H1 (cell line): ENCODE results near the gene SBDS. TPM values are rescaled to one million over a fixed set of nuclear protein-coding genes. Genes with fewer than 3 reads are reported as not detected.

ENCODE experiments used
- CTCF ChIA-PET: fragments of 300-600 bp; sonication (Branson Sonifier 250); formaldehyde crosslinking; loops from one replicate; lab custom pipeline; 2021; ENCODE audit not compliant: partially characterized antibody; lab: Charles Lee
- POLR2A ChIA-PET: fragments of 300-600 bp; sonication (Branson Sonifier 250); formaldehyde crosslinking; loops from one replicate; lab custom pipeline; 2021; ENCODE audit warnings: inconsistent platforms; ENCODE audit not compliant: partially characterized antibody; lab: Charles Lee
- DNase-seq, 2 experiments: peaks; one replicate each; pipeline versions ENCODE4 v3.0.0 to v3.0.0-alpha.2; 2010 to 2022; ENCODE audit warnings: low spot score in 2 of 2, low read depth in 1 of 2, mixed read lengths in 1 of 2
- FAIRE-seq: peaks from 2 replicates; lab custom pipeline; 2011; peaks lifted over from hg19 to GRCh38; lab: Jason Lieb, UNC
- H2AFZ ChIP-seq: 2 replicates; pipeline ENCODE4 v1.8.1; 2012; ENCODE audit warnings: low read length, inconsistent platforms
- H2AK5ac ChIP-seq: 2 replicates; pipeline ENCODE4 v1.6.1; 2013; ENCODE audit warnings: low read depth, low read length
- H2BK120ac ChIP-seq: replicated peaks from 2 replicates; pipeline ENCODE3; 2013; ENCODE audit warnings: low read depth, low read length, inconsistent platforms
- H2BK12ac ChIP-seq: 2 replicates; pipeline ENCODE4 v1.6.1; 2013; ENCODE audit warnings: low read depth, low read length
- H2BK15ac ChIP-seq: 2 replicates; pipeline ENCODE4 v1.6.1; 2013; ENCODE audit warnings: low read length
- H2BK20ac ChIP-seq: 2 replicates; pipeline ENCODE4 v1.6.1; 2013; ENCODE audit warnings: low read length
- H2BK5ac ChIP-seq: 2 replicates; pipeline ENCODE4 v1.6.1; 2013; ENCODE audit warnings: low read depth, low read length
- H3K14ac ChIP-seq: 2 replicates; pipeline ENCODE4 v1.6.1; 2013; ENCODE audit warnings: inconsistent platforms; ENCODE audit not compliant: insufficient read length
- H3K18ac ChIP-seq: 2 replicates; pipeline ENCODE4 v1.6.1; 2013; ENCODE audit warnings: low read length; ENCODE audit errors: extremely low read depth
- H3K23ac ChIP-seq: 2 replicates; pipeline ENCODE4 v1.6.1; 2013; ENCODE audit warnings: inconsistent platforms; ENCODE audit not compliant: insufficient read length
- H3K23me2 ChIP-seq: 2 replicates; pipeline ENCODE4 v1.6.1; 2013; ENCODE audit warnings: low read depth, low read length
- H3K27ac ChIP-seq: 2 replicates; pipeline ENCODE4 v1.6.1; 2011; ENCODE audit warnings: low read depth, low read length, inconsistent platforms
- H3K27me3 ChIP-seq, 4 experiments: replicated peaks in 1 of 4; 1 replicate in 1 of 4; 2 replicates in 3 of 4; pipeline versions ENCODE4 v1.6.1 to v1.8.1; 2011 to 2013; ENCODE audit warnings: low read length in 3 of 4, mild to moderate bottlenecking in 3 of 4, inconsistent platforms in 2 of 4, mixed read lengths in 2 of 4, moderate library complexity in 1 of 4; ENCODE audit not compliant: control insufficient read depth in 3 of 4, insufficient read depth in 3 of 4; ENCODE audit errors: extremely low read depth in 1 of 4
- H3K36me3 ChIP-seq, 4 experiments: 2 replicates each; pipeline versions ENCODE4 v1.6.1 to v1.8.1; 2011 to 2013; ENCODE audit warnings: mild to moderate bottlenecking in 4 of 4, low read length in 3 of 4, moderate library complexity in 2 of 4, control low read depth in 1 of 4, inconsistent platforms in 1 of 4; ENCODE audit not compliant: insufficient read depth in 4 of 4, control insufficient read depth in 2 of 4
- H3K4ac ChIP-seq: replicated peaks from 2 replicates; pipeline ENCODE3; 2013; ENCODE audit warnings: low read length, low read depth, mixed read lengths, inconsistent platforms; ENCODE audit not compliant: insufficient read length
- H3K4me1 ChIP-seq, 4 experiments: replicated peaks in 1 of 4; 1 replicate in 1 of 4; 2 replicates in 3 of 4; pipeline versions ENCODE4 v1.6.1 to v1.8.1; 2011 to 2013; ENCODE audit warnings: low read length in 3 of 4, inconsistent platforms in 2 of 4, mixed read lengths in 1 of 4; ENCODE audit not compliant: insufficient read depth in 4 of 4, control insufficient read depth in 3 of 4
- H3K4me2 ChIP-seq, 2 experiments: 2 replicates each; pipeline versions ENCODE4 v1.6.1 to v1.8.1; 2011 to 2013; ENCODE audit warnings: low read depth in 2 of 2, low read length in 2 of 2, control low read depth in 1 of 2, inconsistent platforms in 1 of 2, mild to moderate bottlenecking in 1 of 2; ENCODE audit not compliant: insufficient read depth in 1 of 2
- H3K4me3 ChIP-seq, 4 experiments: fragments of 200-600, 300-600 bp in 1 of 4; sonication (generic), shearing (Covaris generic), sonication (Bioruptor Twin) in 1 of 4; 2 replicates each; pipeline versions ENCODE4 v1.5.1 to v1.8.1; 2011 to 2016; ENCODE audit warnings: low read length in 4 of 4, low read depth in 3 of 4, control low read depth in 2 of 4, inconsistent platforms in 2 of 4, mild to moderate bottlenecking in 2 of 4, mixed read lengths in 1 of 4, moderate library complexity in 1 of 4; ENCODE audit not compliant: insufficient read depth in 2 of 4; ENCODE audit errors: extremely low read depth in 1 of 4
- H3K56ac ChIP-seq: replicated peaks from 2 replicates; pipeline ENCODE3; 2013; ENCODE audit warnings: low read depth, mild to moderate bottlenecking, mixed read lengths, low read length, inconsistent platforms; ENCODE audit not compliant: insufficient read length
- H3K79me1 ChIP-seq: 2 replicates; pipeline ENCODE4 v1.6.1; 2013; ENCODE audit warnings: low read depth, low read length, control low read depth
- H3K79me2 ChIP-seq, 2 experiments: 2 replicates each; pipeline versions ENCODE4 v1.6.1 to v1.8.1; 2012 to 2013; ENCODE audit warnings: low read length in 2 of 2, mild to moderate bottlenecking in 2 of 2, inconsistent platforms in 1 of 2; ENCODE audit not compliant: insufficient read depth in 2 of 2, control insufficient read depth in 1 of 2
- H3K9ac ChIP-seq, 4 experiments: replicated peaks in 1 of 4; 1 replicate in 1 of 4; 2 replicates in 3 of 4; pipeline versions ENCODE4 v1.6.1 to v1.8.1; 2011 to 2013; ENCODE audit warnings: low read depth in 3 of 4, low read length in 3 of 4, control low read depth in 2 of 4, mild to moderate bottlenecking in 2 of 4, moderate library complexity in 2 of 4, inconsistent platforms in 1 of 4; ENCODE audit errors: extremely low read depth in 1 of 4
- H3K9me3 ChIP-seq, 2 experiments: 2 replicates each; pipeline versions ENCODE4 v1.6.1 to v1.8.1; 2012 to 2013; ENCODE audit warnings: mild to moderate bottlenecking in 2 of 2, moderate library complexity in 2 of 2, control low read depth in 1 of 2, inconsistent platforms in 1 of 2, low read depth in 1 of 2, low read length in 1 of 2, mixed read lengths in 1 of 2; ENCODE audit not compliant: insufficient read depth in 2 of 2
- H4K20me1 ChIP-seq, 2 experiments: replicated peaks in 1 of 2; 2 replicates each; pipeline versions ENCODE3 to v1.8.1; 2011 to 2013; ENCODE audit warnings: inconsistent platforms in 2 of 2, low read length in 2 of 2, mild to moderate bottlenecking in 1 of 2; ENCODE audit not compliant: insufficient read depth in 2 of 2, control insufficient read depth in 1 of 2
- H4K5ac ChIP-seq: 2 replicates; pipeline ENCODE4 v1.6.1; 2013; ENCODE audit warnings: low read length, low read depth, mixed read lengths, inconsistent platforms; ENCODE audit not compliant: insufficient read length
- H4K8ac ChIP-seq: 2 replicates; pipeline ENCODE4 v1.8.0; 2013; ENCODE audit warnings: mild to moderate bottlenecking, moderate library complexity, low read length, inconsistent platforms; ENCODE audit not compliant: insufficient read depth; ENCODE audit errors: extremely low read depth
- H4K91ac ChIP-seq: replicated peaks from 2 replicates; pipeline ENCODE3; 2013; ENCODE audit warnings: low read length, mixed read lengths, inconsistent platforms; ENCODE audit not compliant: insufficient read length
- BACH1 ChIP-seq: IDR thresholded peaks from 2 replicates; pipeline ENCODE4 v1.6.1; 2012; ENCODE audit warnings: low read length, improper control_type of control experiment
- CBX8 ChIP-seq: fragments of 300-800, 300-1000 bp; sonication (generic); IDR thresholded peaks from 2 replicates; pipeline ENCODE4 v1.7.1; 2016; ENCODE audit warnings: low read depth, low read length, borderline replicate concordance
- CHD2 ChIP-seq: IDR thresholded peaks from 2 replicates; pipeline ENCODE4 v1.6.1; 2012; ENCODE audit warnings: low read length, improper control_type of control experiment
- CREB1 ChIP-seq: IDR thresholded peaks from 2 replicates; pipeline ENCODE4 v1.6.1; 2012; ENCODE audit warnings: inconsistent platforms
- EP300 ChIP-seq, 2 experiments: IDR thresholded peaks; 1 replicate in 1 of 2; 2 replicates in 1 of 2; pipeline ENCODE4 v1.6.1; 2011 to 2012; ENCODE audit warnings: low read depth in 2 of 2, low read length in 2 of 2, mild to moderate bottlenecking in 2 of 2, borderline replicate concordance in 1 of 2, inconsistent platforms in 1 of 2, moderate library complexity in 1 of 2
- EZH2 ChIP-seq: fragments of 200-600 bp; sonication (generic); IDR thresholded peaks from 2 replicates; pipeline ENCODE4 v1.7.1; 2012; ENCODE audit warnings: low read depth, mild to moderate bottlenecking, moderate library complexity, low read length, inconsistent platforms; ENCODE audit not compliant: severe bottlenecking
- HDAC6 ChIP-seq: IDR thresholded peaks from one replicate; pipeline ENCODE4 v1.7.1; 2012; ENCODE audit warnings: low read depth, mild to moderate bottlenecking, inconsistent platforms, low read length, moderate library complexity
- KDM4A ChIP-seq: IDR thresholded peaks from one replicate; pipeline ENCODE4 v1.7.1; 2012; ENCODE audit warnings: low read depth, mild to moderate bottlenecking, moderate library complexity, low read length, inconsistent platforms; ENCODE audit not compliant: severe bottlenecking
- MAFK ChIP-seq: IDR thresholded peaks from 2 replicates; pipeline ENCODE4 v1.6.1; 2012; ENCODE audit warnings: low read depth, mild to moderate bottlenecking, improper control_type of control experiment, low read length
- NRF1 ChIP-seq: IDR thresholded peaks from 2 replicates; pipeline ENCODE4 v1.6.1; 2011; ENCODE audit warnings: mild to moderate bottlenecking, low read depth, low read length, improper control_type of control experiment
- RAD21 ChIP-seq, 2 experiments: IDR thresholded peaks in 1 of 2; conservative IDR thresholded peaks in 1 of 2; 2 replicates each; pipeline ENCODE4 v1.6.1; 2011; ENCODE audit warnings: low read depth in 2 of 2, low read length in 2 of 2, improper control_type of control experiment in 1 of 2, inconsistent platforms in 1 of 2, mild to moderate bottlenecking in 1 of 2, moderate library complexity in 1 of 2
- RFX5 ChIP-seq: IDR thresholded peaks from 2 replicates; pipeline ENCODE4 v1.6.1; 2011; ENCODE audit warnings: low read depth, low read length, improper control_type of control experiment, borderline replicate concordance
- SIRT6 ChIP-seq: IDR thresholded peaks from one replicate; pipeline ENCODE4 v1.7.1; 2012; ENCODE audit warnings: low read length, inconsistent platforms
- SP4 ChIP-seq: IDR thresholded peaks from 2 replicates; pipeline ENCODE4 v1.6.1; 2012; ENCODE audit warnings: low read length, inconsistent platforms
- TAF1 ChIP-seq: IDR thresholded peaks from 2 replicates; pipeline ENCODE4 v1.6.1; 2011; ENCODE audit warnings: mild to moderate bottlenecking, low read depth, low read length
- WGBS, 2 experiments: shearing (Covaris generic) in 1 of 2; methylation state at CpG; one replicate each; pipeline versions ENCODE4 v1.1.6 to v1.1.7; 2013 to 2015; ENCODE audit warnings: low lambda C conversion rate in 2 of 2, mixed read lengths in 2 of 2, inconsistent platforms in 1 of 2, low coverage in 1 of 2, missing lambda C conversion rate in 1 of 2; ENCODE audit not compliant: insufficient replicate concordance in 2 of 2, insufficient coverage in 1 of 2, insufficient read length in 1 of 2; ENCODE audit errors: extremely low coverage in 1 of 2, missing lambda C conversion rate in 1 of 2; 5-methylcytosine and 5-hydroxymethylcytosine counted together
- polyA plus RNA-seq, 7 experiments: library from polyadenylated mRNA; depleted of rRNA in 3 of 7; stranded (reverse) in 5 of 7; unstranded in 2 of 7; fragments of >200 nt in 5 of 7; fragments of 200-250 nt in 2 of 7; gene quantifications; 1 replicate in 5 of 7; 2 replicates in 1 of 7; 4 replicates in 1 of 7; pipeline versions ENCODE4 v1.2.1 to v1.2.3, GENCODE V29; 2011 to 2013; ENCODE audit warnings: missing spikeins in 2 of 7, mixed read lengths in 2 of 7
- total RNA-seq: library from RNA; stranded (reverse); fragmentation: NEBNext Ultra II Directional; extraction: Animal tissue kit (Norgen Biotek cat#: 25700); gene quantifications from 2 replicates; pipeline ENCODE4 v1.2.1, GENCODE V29; 2021

Gene SBDS
- total and polyA plus RNA-seq, 2 of the 8 experiments (the other 6 are each of a cell fraction or from before 2014, with no cell fraction given), result 8.2 to 27.5 TPM

DNA sequence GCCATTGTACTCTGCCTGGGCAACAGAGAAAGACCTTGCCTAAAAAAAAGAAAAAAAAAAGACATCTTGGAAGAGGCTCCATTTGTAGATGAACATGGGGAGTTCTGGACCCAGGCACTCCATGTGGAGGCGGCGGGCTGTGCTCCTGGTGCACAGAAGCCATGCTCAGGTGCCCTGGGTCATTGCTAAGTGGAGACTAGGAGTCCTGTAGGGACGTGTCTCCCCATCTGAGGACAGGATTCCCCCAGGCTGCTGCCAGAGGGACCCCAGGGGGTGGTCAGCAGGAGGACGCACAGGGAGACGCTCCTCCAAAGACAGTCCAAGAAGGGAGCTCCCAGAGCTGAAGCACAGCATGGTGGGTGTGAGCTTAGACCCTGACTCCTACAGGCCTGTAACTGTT lies 34.3 kb downstream of the SBDS start:
- Histone ChIP-seq H2AK5ac (no peak overlapping the region), H3K23ac (no peak overlapping the region), H4K8ac (no peak overlapping the region), H2AFZ (no peak overlapping the region), H3K9ac (no peak overlapping the region), H4K91ac (no peak overlapping the region), H2BK20ac (no peak overlapping the region), H2BK120ac (no peak overlapping the region), H3K18ac (no peak overlapping the region), H3K9me3 (peaks cover 2 to 4% of the 10 kb centered on the region in 2 experiments; a peak in 1 of 4 replicates), H3K56ac (no peak overlapping the region), H4K20me1 (peaks cover 0 to 5% of the 10 kb centered on the region in 2 experiments), H3K79me2 (no peaks in the 10 kb centered on the region), H3K23me2 (no peaks in the 10 kb centered on the region), H3K14ac (no peak overlapping the region), H2BK12ac (no peak overlapping the region), H2BK15ac (no peak overlapping the region), H3K27me3 (no peaks in the 10 kb centered on the region), H3K4ac (no peak overlapping the region), H3K4me3 (no peak overlapping the region), H3K27ac (no peak overlapping the region), H3K4me2 (no peak overlapping the region), H3K36me3 (peaks cover 3 to 15% (median 7%) of the 10 kb centered on the region in 4 experiments), H3K79me1 (no peaks in the 10 kb centered on the region), H4K5ac (no peak overlapping the region), H2BK5ac (no peak overlapping the region), H3K4me1 (no peaks in the 10 kb centered on the region)
- DNase-seq (no peak), FAIRE-seq (no peak)
- POLR2A ChIA-PET, result interaction anchor here (0.6 to 2.2 kb wide), 5 partner anchors 9 to 68 kb away, joined by 4 to 10 read pairs (median 4); no protein-coding TSS in a partner anchor
- CTCF ChIA-PET, result interaction anchor here (0.5 to 1.0 kb wide), 3 partner anchors 10 to 214 kb away, joined by 3 read pairs; no protein-coding TSS in a partner anchor
- WGBS, 2 experiments, result 86% methylated on average over 5 of the region's 5 CpGs; no CpG with 5 or more reads in 1 of the 2 experiments
- TF ChIP-seq CREB1 (no peak), RAD21 (IDR thresholded peaks at IDR 0.05 in 1 of 2, conservative IDR thresholded peaks at IDR 0.05 in 1 of 2; ENCODE audit: low read depth in 2 of 2, low read length in 2 of 2) (no peak), BACH1 (no peak), MAFK (no peak), NRF1 (no peak), CHD2 (no peak), SIRT6 (no peak), EP300 (IDR thresholded peaks at IDR 0.05; ENCODE audit: borderline replicate concordance in 1 of 2, low read depth in 2 of 2, low read length in 2 of 2) (no peak), CBX8 (no peak), HDAC6 (no peak), SP4 (no peak), TAF1 (no peak), EZH2 (no peak), KDM4A (no peak), RFX5 (no peak)
